Mucosa of descending colon (tissue), 3 donors: ENCODE data around the gene PDPR. TPM values are rescaled to one million over a fixed set of nuclear protein-coding genes. Genes with fewer than 3 reads are reported as not detected.
"Not testable (repeated sequence)": the region's sequence is repeated elsewhere in the genome, so short reads cannot be mapped to it uniquely, and the experiment has no call there.

Source experiments
- ATAC-seq: fragments of 200-7000 bp; cut with Tn5 transposase; one replicate; pipeline ENCODE4 v1.9.1; 2020; ENCODE audit warnings: mild to moderate bottlenecking, moderate library complexity
- DNase-seq, 3 donors: peaks; one replicate each; pipeline ENCODE4 v3.0.0-alpha.2; 2020
- H3K36me3 ChIP-seq: fragments of 200-600 bp; one replicate; pipeline ENCODE4 v1.8.0; 2021; ENCODE audit warnings: low read depth, mild to moderate bottlenecking
- H3K4me1 ChIP-seq: fragments of 200-600 bp; one replicate; pipeline ENCODE4 v1.8.0; 2021; ENCODE audit warnings: low read depth, mild to moderate bottlenecking
- H3K4me3 ChIP-seq: fragments of 200-600 bp; one replicate; pipeline ENCODE4 v1.8.0; 2021; ENCODE audit warnings: mild to moderate bottlenecking
- H3K9me3 ChIP-seq: fragments of 200-600 bp; one replicate; pipeline ENCODE4 v1.8.0; 2021; ENCODE audit warnings: mild to moderate bottlenecking
- intact Hi-C, 2 donors: fragments of 100-400 bp; cut with DNase I in 1 of 2; cut with micrococcal nuclease in 1 of 2; formaldehyde crosslinking; loops; one replicate each; pipeline versions ENCODE4 v1.11.0 to v1.11.1; 2022; cut with DNase I, micrococcal nuclease
- total RNA-seq, 3 donors: library from RNA; stranded (reverse); fragmentation: NEBNext Ultra II Directional in 2 of 3; extraction: Animal tissue kit (Norgen Biotek cat#: 25700) in 2 of 3; gene quantifications; one replicate each; pipeline versions ENCODE4 v1.2.1 to v1.2.4, GENCODE V29; 2021 to 2023
- TF ChIP-seq, protein P1 (sequence below): fragments of 200-600 bp; IDR thresholded peaks from one replicate; pipeline ENCODE4 v1.8.0; 2022; ENCODE audit warnings: antibody characterized with exemption, mild to moderate bottlenecking
- donor health status: DM: no; HTN: no; CAD: no; lungs with moderate emphysema.
- donor health status: DM: no; HTN: no; CAD: no.
- donor health status: DM: no; HTN: yes; CAD: no.

Gene PDPR
- total RNA-seq, 3 donors from 2014 or later = 21.0 to 43.6 (median 31.0) TPM

DNA sequence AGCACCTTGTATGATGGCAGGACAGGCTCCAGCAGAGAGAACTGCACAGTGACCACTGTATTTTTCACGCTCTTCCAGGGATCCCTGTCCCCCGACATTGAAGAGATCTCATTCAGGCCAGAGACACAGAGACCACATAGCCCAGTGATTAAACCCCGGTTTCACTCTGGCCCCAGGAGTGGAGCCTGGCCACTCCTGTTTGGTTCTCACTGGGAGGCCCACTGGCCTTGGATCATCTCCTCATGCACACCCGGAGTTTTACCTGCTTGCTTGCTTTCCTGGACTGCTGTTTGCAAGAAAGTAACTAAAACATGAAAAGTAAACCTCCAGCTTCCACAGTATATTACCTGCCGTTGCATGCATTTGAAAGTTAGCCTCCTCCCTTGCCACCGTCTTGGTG lies 46.3 kb downstream of the PDPR start:
- DNase-seq (no peak), ATAC-seq (no peak)
- peaks cover 5% of the 10 kb centered on the region for H3K4me1 ChIP-seq
- TF ChIP-seq, protein P1, sequence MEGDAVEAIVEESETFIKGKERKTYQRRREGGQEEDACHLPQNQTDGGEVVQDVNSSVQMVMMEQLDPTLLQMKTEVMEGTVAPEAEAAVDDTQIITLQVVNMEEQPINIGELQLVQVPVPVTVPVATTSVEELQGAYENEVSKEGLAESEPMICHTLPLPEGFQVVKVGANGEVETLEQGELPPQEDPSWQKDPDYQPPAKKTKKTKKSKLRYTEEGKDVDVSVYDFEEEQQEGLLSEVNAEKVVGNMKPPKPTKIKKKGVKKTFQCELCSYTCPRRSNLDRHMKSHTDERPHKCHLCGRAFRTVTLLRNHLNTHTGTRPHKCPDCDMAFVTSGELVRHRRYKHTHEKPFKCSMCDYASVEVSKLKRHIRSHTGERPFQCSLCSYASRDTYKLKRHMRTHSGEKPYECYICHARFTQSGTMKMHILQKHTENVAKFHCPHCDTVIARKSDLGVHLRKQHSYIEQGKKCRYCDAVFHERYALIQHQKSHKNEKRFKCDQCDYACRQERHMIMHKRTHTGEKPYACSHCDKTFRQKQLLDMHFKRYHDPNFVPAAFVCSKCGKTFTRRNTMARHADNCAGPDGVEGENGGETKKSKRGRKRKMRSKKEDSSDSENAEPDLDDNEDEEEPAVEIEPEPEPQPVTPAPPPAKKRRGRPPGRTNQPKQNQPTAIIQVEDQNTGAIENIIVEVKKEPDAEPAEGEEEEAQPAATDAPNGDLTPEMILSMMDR = no peak
- peaks cover 20% of the 10 kb centered on the region for H3K36me3 ChIP-seq
- intact Hi-C loops = no loop called here
- H3K4me3 ChIP-seq = no peak overlapping the region
- H3K9me3 ChIP-seq = no peaks in the 10 kb centered on the region

GRCh38 chr16:70160821-70161220 lies 46.7 kb downstream of the PDPR start:
- H3K4me1 ChIP-seq = peaks cover 5% of the 10 kb centered on the region
- DNase-seq (no peak), ATAC-seq (no peak)
- no peak overlapping the region for H3K4me3 ChIP-seq
- TF ChIP-seq, protein P1 = no peak
- peaks cover 20% of the 10 kb centered on the region for H3K36me3 ChIP-seq
- no peaks in the 10 kb centered on the region for H3K9me3 ChIP-seq
- intact Hi-C loops = no loop called here

DNA sequence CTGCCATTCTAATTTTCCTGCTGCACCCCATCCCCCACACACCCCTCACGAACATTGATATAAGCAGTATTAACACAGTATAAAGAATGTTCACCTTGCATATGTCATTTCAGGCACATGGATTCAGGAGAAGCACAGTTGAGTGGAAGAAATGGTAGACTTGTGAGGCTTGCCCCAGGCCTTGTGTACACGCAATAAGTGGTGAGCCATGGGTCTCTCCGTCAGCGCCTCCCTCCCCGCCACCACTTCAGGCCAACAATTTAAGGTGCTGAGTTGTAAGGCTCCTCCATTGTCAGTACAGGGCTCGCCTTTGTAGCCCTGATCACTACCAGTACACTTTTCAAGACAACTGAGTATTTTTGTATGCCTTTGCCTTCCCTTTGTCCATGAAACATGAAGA lies 47.2 kb downstream of the PDPR start:
- TF ChIP-seq, protein P1 = no peak
- intact Hi-C loops = no loop called here
- Histone ChIP-seq H3K4me1 (peaks cover 5% of the 10 kb centered on the region), H3K9me3 (no peaks in the 10 kb centered on the region), H3K36me3 (peaks cover 18% of the 10 kb centered on the region), H3K4me3 (no peak overlapping the region)
- ATAC-seq (no peak), DNase-seq (no peak)

- peaks cover 5% of the 10 kb centered on the region for H3K4me1 ChIP-seq
- H3K4me3 ChIP-seq = no peak overlapping the region
- intact Hi-C loops = no loop called here
- peak; percentile 93 for ATAC-seq
- H3K9me3 ChIP-seq = no peaks in the 10 kb centered on the region
- no peak for DNase-seq
- H3K36me3 ChIP-seq = peaks cover 11% of the 10 kb centered on the region
- TF ChIP-seq, protein P1 = no peak
Measured at GRCh38 chr16:70162041-70162451, 47.9 kb downstream of the PDPR start.

- Histone ChIP-seq H3K4me1 (peaks cover 5% of the 10 kb centered on the region), H3K9me3 (no peaks in the 10 kb centered on the region), H3K36me3 (peaks cover 8% of the 10 kb centered on the region), H3K4me3 (no peak overlapping the region)
- no peak for DNase-seq
- intact Hi-C loops = no loop called here
- TF ChIP-seq, protein P1 = no peak
- no peak for ATAC-seq
Measured at GRCh38 chr16:70163596-70163995, 49.5 kb downstream of the PDPR start.

DNA sequence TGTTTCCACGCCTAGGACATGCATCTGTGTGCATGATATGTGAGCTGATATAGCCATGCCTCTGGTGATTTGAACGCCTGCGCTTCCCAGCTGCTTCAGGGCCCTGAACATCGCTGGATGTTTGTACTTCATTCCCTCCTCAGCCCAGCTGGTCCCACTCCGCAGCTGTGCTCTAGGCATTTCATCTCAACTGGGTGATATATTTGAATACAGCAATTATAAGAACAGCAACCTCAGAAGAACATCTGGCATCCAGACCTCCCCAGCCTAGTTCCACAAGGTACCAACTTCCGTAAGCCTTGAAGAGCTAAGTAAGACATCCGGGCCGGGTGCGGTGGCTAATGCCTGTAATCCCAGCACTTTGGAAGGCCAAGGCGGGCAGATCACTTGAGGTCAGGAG lies 52.6 kb downstream of the PDPR start:
- DNase-seq, H3K4me3 ChIP-seq, ATAC-seq, H3K4me1 ChIP-seq, H3K36me3 ChIP-seq, intact Hi-C loops, H3K9me3 ChIP-seq: not testable (repeated sequence)

GRCh38 chr16:70173212-70173837 lies 59.2 kb downstream of the PDPR start, which contains the start of gene CLEC18C:
CLEC18C (plus strand) TSS chr16:70173787; CDS start chr16:70174279, 492 bp downstream.
- not testable (repeated sequence) for H3K4me3 ChIP-seq, ATAC-seq

GRCh38 chr16:70173916-70174315 lies 59.8 kb downstream of the PDPR start:
- DNase-seq, intact Hi-C loops, H3K4me1 ChIP-seq, H3K36me3 ChIP-seq, H3K4me3 ChIP-seq, H3K9me3 ChIP-seq: not testable (repeated sequence)
- peak; percentile 16 for ATAC-seq

More at GRCh38 chr16:70173212-70173837, 59.2 kb downstream of the PDPR start, which contains the start of gene CLEC18C:
- H3K9me3 ChIP-seq, DNase-seq, H3K36me3 ChIP-seq, intact Hi-C loops, H3K4me1 ChIP-seq: not testable (repeated sequence)

GRCh38 chr16:70174387-70174932 lies 60.3 kb downstream of the PDPR start:
- intact Hi-C loops, H3K9me3 ChIP-seq, H3K36me3 ChIP-seq, H3K4me1 ChIP-seq, DNase-seq, H3K4me3 ChIP-seq: not testable (repeated sequence)
- peak; percentile 37 for ATAC-seq
